HG03064 (cell line): ENCODE data around the gene XAGE3.
"Not testable (repeated sequence)": the region's sequence is repeated elsewhere in the genome, so short reads cannot be mapped to it uniquely, and the experiment has no call there.

ENCODE experiments used
- ATAC-seq: cut with Tn5 transposase; IDR thresholded peaks from one replicate; pipeline ENCODE4 v1.9.1; 2021; ENCODE audit warnings: low read depth; ENCODE audit not compliant: unreplicated experiment

XAGE3 gene, protein sequence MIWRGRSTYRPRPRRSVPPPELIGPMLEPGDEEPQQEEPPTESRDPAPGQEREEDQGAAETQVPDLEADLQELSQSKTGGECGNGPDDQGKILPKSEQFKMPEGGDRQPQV

DNA sequence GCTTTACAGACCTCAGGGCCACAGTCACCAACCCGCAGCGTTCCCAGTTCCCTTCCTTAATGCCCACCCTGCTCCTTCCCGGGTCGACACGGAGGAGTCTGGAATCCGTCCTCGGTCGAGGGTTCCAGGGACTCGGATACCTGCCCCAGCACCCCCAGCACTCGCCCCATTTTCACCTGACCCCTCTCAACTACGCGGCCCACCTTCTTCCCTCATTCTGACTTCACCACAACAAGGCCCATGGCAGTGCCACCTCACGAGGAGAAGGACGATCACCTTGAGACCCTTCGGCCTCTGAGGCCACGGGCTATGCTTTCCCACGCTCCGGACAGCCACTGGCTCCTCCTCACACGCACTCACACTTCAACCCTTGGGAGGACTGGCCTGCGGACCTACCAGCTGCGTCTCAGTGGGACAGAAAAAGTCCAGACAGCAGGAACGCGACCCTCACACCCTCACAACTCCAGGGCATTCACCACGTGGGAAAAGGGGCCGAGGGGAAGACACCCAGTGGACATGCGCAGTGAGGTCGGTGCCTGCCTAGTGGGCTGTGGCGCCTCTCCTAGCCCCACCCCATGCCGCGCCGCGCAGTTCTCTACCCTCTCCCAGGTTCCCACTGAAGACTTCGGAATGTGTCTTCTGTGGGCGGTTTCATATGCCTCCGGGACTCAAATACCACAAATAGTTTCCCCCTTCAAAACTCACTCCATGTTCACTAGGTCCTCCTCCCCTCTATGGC is at the start of gene XAGE3:
Gene XAGE3 (minus strand): TSS at position 474 of the 739 bp plus-strand sequence. CDS start 950 bp downstream, outside the sequence.
- ATAC-seq = no peak

DNA sequence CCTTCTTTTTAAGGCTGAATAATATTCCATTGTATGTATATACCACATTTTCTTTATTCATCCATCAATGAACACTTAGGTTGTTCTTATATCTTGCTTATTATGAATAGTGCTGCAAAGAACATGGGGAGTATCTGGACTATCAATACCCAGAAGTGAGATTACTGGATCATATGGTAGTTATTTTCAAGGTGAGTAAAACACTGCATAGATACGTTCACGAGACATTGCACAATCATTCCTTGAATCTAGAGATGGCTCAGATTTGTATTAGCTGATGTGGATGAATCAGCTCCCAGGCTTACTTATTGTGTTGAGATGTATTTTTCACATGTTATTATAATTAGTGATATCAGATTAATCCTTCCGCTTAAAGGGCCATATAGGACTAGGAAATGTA is 46.8 kb upstream of the XAGE3 start:
- ATAC-seq = not testable (repeated sequence)

DNA sequence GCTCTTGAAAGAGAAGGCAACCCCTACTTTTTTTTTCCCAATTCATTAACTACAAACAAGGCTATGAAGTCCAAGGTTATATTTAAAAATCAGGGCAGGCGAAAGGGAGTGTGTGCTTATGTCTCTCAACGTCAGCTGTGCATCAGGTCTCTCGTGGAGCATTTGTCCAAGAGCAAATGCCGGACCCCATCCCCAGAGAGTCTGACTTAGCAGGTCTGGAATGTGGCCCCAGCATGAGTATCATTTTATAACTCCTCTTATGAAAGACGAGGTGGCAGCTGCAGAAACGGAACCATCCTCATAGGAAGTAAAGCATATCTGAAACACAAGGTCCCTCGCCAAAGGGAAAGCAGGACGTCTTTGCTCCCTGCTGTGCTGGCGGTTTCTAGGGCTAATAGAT is 45.8 kb upstream of the XAGE3 start:
- not testable (repeated sequence) for ATAC-seq

DNA sequence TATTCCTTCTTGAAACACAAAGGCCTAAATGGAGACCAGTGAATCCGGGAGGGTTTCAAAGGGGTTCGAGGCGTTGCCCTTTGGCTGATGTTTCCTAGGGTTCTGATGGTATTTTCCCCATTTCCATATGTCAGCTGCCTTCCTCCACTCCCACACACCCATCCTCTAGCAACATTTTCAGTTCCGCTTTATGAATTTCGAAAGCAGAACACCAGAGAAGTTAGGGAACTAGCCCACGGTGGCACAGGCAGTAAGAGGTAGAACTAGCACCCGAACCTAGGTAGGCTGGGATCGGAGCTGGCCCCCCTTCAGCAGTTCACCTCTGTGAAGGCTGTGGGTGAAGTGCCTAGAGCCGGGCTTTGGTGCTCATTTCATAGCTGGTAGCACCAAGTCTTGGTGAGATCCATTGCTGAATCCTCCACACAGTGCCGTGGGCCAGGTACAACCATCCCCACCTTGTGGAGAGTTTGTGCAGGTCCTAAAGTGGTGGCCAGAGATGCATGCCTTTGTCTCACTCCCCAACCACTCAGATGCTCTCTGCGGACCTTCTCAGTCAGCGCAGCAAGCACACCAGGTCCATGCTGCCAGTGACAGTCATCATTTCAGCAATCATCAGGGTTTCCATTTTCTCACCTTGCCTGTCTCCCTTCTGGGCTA is 41.6 kb upstream of the XAGE3 start:
- not testable (repeated sequence) for ATAC-seq

DNA sequence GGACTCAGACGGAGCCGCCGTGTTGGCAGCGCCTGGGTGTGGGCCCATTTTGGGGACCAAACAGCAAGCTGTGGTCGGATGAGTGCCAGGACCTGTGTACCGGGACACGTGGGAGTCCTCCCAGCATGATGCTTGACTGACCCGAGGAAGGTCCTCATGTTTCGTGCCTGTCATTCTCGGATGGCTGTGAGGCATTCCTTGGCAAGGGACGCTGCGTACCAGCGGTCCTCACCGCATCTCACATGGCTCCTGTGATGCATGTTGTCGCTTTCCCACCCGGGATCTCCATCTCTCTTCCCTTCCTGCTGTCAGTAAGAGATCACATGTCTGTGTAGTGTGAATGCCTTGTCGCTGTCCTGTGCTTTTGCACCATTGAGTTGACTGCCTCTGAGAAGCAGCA is 40.0 kb upstream of the XAGE3 start:
- not testable (repeated sequence) for ATAC-seq

DNA sequence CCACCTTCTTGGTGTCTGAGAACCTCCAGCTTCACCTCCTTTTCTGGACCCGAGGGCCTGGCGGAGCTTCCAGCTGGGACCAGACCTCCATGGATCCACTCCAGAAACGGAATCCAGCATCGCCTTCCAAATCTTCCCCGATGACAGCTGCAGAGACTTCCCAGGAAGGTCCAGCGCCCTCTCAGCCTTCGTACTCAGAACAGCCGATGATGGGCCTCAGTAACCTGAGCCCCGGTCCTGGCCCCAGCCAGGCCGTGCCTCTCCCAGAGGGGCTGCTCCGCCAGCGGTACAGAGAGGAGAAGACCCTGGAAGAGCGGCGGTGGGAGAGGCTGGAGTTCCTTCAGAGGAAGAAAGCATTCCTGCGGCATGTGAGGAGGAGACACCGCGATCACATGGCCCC is 39.3 kb upstream of the XAGE3 start:
- ATAC-seq = not testable (repeated sequence)

DNA sequence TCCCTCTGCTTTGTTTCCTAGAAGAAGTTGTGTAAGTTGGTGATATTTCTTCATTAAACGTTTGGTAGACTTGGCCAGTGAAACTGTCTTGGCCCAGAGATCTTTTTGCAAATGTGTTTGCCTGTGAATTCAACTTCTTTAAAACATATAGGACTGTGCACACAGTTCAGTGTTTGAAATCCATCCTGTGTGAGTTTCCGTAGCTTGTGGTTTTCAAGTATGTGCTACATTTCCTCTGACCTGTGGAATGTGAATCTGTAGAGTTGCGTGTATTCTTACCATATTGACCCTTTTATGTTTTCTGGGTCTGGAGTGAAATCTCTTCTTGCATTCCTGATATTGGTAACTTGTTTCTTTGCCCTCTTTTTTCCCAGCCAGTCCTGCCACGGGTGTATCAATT is 38.2 kb upstream of the XAGE3 start:
- ATAC-seq = not testable (repeated sequence)

DNA sequence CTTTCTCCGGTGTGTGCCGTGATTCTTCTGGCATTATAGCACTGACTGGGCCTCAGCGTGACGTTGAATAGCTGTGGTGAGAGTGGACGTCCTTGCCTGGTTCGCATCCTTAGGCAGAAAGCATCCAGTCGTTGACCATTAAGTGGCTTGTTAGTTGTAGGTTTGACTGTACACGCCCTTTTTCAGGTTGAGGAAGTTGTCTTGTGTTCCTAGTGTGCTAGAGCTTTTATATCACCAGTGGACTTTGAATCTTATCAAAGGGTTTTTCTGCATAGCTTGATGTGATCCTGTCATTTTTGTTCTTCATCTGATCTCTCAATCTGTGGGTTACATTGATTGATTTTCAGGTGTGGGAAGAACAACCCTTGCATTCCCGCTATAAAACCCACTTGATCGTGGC is 37.6 kb upstream of the XAGE3 start:
- ATAC-seq = not testable (repeated sequence)

DNA sequence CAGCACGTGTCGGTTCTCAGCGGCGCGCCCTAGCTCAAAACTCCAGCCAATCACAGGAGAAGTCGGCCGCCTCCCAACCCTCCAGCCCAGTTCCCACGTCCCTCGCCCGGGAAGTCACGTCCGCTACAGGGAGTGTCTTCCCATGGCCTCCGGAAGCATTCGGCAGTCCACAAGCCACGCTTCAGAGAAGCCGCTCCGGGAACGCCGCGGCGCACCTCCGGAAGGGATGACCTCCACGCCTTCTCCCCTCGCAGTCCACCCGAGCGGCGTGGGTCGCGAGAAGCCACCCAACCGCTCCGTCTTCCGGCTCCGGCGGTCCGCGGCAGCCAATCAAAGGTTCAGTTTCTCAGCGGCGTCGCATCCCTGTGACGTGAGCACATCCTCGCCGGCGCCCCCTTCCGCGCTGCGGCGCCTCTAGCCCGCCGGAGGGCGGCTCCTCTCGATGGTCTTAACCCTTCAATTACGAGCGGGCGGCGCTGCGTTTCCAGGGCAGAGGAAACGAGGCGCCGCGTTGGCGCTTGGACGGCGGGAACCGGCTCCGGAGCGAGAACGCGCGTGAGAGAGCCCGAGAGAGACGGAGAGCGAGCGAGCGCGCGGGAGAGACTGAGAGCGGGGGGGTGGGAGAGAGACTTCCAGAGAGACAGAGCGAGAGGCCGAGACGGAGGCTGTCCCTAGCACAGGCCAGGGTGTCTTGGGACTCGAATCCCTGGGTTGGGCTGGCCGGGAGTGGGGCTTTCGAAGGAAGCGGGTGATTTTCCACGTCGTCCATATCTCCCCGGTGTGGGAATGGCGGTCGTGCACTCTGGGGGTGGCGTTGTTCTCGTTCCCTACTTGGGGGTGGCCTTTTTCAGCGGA is 29.2 kb upstream of the XAGE3 start, which contains the start of gene FAM156B:
Gene FAM156B (plus strand): TSS at position 476 of the 855 bp plus-strand sequence. CDS start 9,896 bp downstream, outside the sequence.
- ATAC-seq = peak; percentile 75

DNA sequence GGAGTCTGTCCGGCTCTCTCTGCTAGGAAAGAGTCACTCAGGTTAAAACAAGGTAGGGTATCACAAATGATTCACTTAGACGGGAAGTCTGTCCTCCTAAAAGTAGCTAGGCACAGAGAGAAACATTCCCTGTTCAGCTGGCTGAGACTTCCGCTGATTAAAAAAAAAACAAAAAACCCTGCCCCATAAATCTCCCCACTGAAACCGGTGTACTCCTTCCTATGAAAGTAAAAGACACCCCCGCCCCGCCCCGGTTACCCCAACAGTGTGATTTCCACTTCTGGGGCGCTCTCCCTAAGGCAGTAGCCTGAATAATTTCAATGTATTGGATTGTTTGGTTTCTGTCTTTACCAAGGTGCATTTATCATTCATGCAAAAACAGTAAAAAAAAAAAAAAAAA is 28.6 kb upstream of the XAGE3 start:
- peak; percentile 18 for ATAC-seq

DNA sequence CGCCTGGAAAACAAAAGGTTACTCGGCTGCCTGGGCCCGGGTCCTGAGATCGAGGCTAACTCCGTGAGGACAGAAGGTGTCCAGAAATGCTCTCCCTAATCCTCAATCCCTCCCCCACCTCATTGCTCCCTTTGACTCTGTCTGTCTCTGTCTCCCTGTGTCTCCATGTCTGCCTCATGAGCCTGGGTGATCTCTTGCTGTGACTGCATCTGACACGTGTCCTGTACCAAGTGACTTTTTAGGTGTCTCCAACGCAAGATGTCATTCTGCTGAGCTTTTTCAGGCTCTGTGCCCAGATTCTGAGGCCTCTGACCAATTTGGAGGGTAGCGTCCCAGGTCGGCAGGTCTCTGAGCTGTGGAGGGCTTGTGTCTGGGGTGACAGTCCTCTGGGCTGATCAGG is 20.2 kb upstream of the XAGE3 start:
- not testable (repeated sequence) for ATAC-seq

DNA sequence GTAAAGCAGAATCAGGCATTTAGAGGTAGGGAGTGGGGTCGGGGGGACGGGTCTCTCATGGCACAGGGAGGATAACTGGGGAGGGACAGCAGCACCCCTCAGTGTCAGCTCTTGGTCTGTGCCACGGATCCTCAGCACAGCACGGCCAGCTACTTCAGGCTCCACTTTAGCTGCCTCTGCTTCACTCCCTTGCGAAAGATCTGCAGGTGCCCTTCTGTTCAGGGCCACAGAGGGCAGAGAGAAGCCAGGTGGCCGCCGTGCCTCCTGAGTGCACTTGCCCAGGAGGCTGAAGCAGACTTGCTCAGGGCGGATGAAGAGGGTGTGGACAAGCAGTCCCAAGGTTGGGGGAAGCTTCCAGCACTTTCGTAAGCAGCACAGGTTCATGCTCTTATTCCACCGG is 19.6 kb upstream of the XAGE3 start:
- not testable (repeated sequence) for ATAC-seq

DNA sequence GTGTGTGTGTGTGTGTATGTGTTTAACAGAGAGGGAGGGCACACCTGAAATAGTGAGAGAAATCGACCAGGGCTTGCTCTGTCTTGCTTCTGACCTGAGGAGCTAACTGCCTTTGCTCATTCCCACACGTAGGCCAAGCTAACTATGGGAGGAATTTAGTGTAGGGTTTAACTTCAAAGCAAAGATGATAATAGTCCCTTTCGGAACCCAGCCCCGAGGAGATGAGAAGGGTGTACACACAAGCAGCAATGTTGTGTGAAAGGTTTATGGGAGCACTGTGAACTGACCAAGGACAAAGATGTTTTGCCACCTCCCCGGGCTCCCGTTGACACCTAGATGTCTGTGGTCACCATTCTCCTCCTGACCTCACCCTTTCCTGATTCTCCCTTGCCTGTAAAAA is 8.5 kb upstream of the XAGE3 start:
- not testable (repeated sequence) for ATAC-seq

DNA sequence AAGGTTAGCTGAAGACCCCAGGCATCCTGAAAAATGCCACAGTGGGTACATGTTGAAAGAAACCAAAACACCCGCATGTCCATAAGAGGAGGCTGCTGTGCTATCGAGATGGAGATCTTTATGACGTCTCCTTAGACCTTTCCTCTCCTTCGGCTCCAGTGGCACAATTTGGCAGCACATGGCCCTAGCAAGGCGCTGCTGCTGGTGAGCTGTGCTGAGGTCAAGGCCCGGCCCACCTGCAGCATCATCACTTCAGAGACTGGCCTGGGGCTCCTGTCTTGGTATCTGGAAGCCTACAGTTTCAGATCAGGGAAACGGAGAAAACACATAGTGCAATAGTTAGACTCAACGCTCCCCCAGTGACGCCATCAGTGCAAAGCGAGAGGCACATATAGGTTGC is 7.6 kb upstream of the XAGE3 start:
- not testable (repeated sequence) for ATAC-seq

DNA sequence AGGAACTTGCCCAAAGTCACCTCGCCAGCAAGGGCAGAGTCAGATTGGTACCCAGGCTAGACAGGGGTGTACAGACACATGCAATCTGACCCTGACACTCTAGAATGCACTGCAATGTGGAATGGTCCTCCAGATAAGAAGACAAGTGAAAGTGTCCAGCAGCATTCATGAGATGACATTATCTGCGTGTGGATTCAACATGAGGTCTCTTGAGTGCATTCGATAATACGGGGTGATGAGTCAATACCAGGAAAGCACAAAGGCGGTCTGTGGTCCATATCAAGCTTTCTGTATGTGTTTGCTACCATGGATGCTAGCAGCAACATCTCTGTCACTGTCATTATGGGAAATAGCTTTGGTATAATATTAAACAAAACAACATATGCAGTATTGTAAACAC is 6.8 kb upstream of the XAGE3 start:
- ATAC-seq = no peak

DNA sequence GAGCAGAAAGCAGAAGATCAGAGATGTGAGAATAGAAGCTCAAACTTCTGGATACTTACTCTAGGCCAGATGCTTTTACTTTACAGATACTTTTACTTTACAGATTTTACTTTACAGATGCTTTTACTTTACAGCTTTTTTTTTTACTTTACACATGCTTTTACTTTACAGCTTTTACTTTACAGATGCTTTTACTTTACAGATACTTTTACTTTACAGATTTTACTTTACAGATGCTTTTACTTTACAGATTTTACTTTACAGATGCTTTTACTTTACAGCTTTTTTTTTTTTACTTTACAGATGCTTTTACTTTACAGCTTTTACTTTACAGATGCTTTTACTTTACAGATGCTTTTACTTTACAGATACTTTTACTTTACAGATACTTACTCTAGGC is 5.9 kb upstream of the XAGE3 start:
- ATAC-seq = not testable (repeated sequence)

DNA sequence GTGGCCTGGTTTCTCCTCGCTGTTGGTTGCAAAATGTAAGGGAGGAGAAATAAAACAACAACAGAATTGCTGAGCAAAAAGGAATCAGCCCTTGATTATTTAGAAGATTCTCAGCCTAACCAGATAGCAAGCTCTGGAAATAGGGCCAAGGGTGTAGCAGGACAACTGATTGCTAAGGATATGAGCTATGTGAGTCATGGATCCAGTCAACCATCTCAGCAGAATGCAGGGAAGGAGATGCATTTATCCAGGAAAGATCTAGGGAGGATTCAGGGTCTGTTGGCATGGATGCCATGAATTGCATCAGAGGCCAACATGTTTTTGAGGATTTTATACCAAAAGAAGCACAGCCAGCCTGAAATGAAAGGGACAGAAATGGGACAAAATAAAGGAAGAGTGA is 2.2 kb upstream of the XAGE3 start:
- no peak for ATAC-seq

DNA sequence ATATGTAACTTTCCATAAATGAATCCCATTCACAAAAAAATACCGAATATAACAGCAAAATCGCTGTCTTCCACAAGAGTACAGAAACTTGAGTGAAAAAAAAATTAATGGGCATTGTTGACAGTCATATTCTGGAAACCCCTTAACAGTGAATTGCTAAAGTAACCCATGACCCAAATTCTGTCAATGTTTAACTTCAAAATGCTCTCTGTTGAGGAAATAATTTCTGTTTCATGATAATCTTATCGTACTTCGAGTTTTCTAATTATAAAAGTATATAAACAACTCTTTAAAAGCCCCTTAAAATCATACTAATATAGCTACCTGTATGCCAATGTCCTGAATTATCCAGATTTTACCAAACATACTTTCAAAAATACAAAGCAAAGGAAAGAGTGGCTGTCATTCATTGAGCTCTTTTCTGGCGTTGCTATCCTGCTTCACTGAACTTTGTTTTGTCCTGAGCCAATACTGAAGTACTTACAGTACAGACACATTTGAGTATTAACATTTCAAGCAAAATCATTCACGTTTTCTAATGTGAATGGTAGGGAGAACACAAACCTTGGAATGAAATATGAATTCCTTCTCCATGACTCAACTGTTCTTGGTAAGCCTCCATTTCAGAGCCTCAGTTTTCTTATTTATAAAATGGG is 2.4 kb downstream of the XAGE3 start:
- ATAC-seq = no peak

DNA sequence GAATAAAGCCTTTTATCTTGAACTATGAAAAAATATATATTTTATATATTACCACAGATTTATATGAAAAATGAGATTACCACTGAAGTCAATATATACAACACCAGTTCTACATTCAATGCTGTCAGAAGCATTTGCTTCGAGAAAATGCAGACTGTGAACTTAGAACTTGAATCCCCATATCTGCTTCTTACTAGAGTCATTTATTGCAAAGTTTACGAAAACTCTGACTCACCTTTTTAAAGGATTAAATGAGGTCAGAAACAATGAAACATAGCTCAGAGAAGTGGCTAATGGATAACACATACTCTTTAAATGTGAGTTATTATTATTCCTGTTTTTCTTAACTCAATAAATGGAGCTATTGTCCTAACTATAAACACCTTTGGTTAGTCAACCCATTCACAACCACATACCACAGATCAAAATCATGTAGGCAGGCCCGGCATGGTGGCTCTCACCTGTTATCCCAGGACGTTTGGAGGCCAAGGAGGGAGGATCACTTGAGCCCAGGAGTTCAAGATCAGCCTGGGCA is 10.8 kb downstream of the XAGE3 start:
- not testable (repeated sequence) for ATAC-seq
